Nephron (organoid): ENCODE results near the gene GRM7.

ENCODE experiments used
- H3K27ac Mint-ChIP-seq, 3 experiments: 2 replicates each; pipeline ENCODE4 v1.8.0; 2020; ENCODE audit warnings: mixed read lengths in 3 of 3, mild to moderate bottlenecking in 2 of 3, moderate library complexity in 1 of 3
- H3K27me3 Mint-ChIP-seq: 2 replicates; pipeline ENCODE4 v1.8.0; 2021; ENCODE audit warnings: low read depth, mild to moderate bottlenecking, moderate library complexity, mixed read lengths
- H3K36me3 Mint-ChIP-seq: 2 replicates; pipeline ENCODE4 v1.8.0; 2020; ENCODE audit warnings: low read depth, mixed read lengths
- H3K4me1 Mint-ChIP-seq: 2 replicates; pipeline ENCODE4 v1.8.0; 2020; ENCODE audit warnings: mixed read lengths
- H3K4me3 Mint-ChIP-seq, 3 experiments: 2 replicates each; pipeline ENCODE4 v1.8.0; 2020; ENCODE audit warnings: mild to moderate bottlenecking in 3 of 3, mixed read lengths in 3 of 3, moderate library complexity in 2 of 3
- H3K9me3 Mint-ChIP-seq: 2 replicates; pipeline ENCODE4 v1.8.0; 2020; ENCODE audit warnings: mixed read lengths
- CTCF ChIP-seq, 3 experiments: fragments of 200-600 bp; sonication (generic); IDR thresholded peaks; one replicate each; pipeline ENCODE4 v1.5.0; 2021; ENCODE audit warnings: antibody characterized with exemption in 3 of 3; ENCODE audit not compliant: unreplicated experiment in 3 of 3

Gene GRM7

GRCh38 chr3:7697548-7697947 lies 836.6 kb downstream of the GRM7 start:
- Mint-ChIP-seq H3K27ac (no peak overlapping the region), H3K36me3 (no peaks in the 10 kb centered on the region), H3K27me3 (no peaks in the 10 kb centered on the region), H3K4me1 (peaks cover 8% of the 10 kb centered on the region), H3K4me3 (no peak overlapping the region), H3K9me3 (no peaks in the 10 kb centered on the region)
- TF ChIP-seq CTCF (IDR thresholded peaks at IDR 0.05; ENCODE audit: unreplicated experiment in 3 of 3), result no peak

DNA sequence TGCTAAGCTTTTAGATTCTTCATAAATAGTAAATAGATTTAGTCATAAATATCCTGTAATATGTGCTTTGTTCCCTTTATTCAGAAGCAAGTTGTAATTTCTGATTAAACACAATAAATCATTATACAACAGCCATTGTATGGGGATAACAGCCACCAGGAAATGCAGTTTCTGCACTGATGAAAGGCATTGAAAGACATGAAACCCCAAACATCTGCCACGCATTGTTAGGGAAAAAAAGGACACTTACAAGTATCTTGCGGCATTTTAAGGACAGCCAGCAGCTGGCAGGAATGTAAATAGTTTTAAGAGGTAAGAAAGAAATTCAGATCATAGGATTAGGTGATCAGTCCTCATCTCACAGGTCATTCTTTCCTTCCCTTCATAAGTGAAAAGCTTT lies 839.6 kb downstream of the GRM7 start:
- TF ChIP-seq CTCF (IDR thresholded peaks at IDR 0.05; ENCODE audit: unreplicated experiment in 3 of 3), result no peak
- no peak overlapping the region for H3K4me3 Mint-ChIP-seq
- no peaks in the 10 kb centered on the region for H3K9me3 Mint-ChIP-seq
- peaks cover 8% of the 10 kb centered on the region for H3K4me1 Mint-ChIP-seq
- H3K27me3 Mint-ChIP-seq, result no peaks in the 10 kb centered on the region
- H3K36me3 Mint-ChIP-seq, result no peaks in the 10 kb centered on the region
- no peak overlapping the region for H3K27ac Mint-ChIP-seq

DNA sequence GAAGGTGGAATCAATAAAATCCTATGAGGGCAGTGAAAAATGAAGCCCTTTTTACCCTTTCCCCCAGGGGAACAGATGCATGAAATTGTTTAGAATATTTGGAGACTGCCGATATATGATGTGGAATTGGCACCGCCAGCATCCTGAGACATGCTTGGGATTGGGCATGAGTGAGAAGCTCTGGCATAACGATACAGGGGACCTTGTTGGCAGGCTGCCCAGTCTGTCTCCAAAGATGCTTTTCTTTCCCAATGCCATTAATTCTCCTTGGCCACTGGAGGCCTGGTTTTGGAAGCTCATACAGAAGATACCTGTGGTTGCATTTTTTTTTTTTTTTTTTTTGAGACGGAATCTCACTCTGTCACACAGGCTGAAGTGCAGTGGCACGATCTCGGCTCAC lies 840.1 kb downstream of the GRM7 start:
- Mint-ChIP-seq H3K27ac (no peak overlapping the region), H3K36me3 (no peaks in the 10 kb centered on the region), H3K4me3 (no peak overlapping the region), H3K27me3 (no peaks in the 10 kb centered on the region), H3K9me3 (no peaks in the 10 kb centered on the region), H3K4me1 (peaks cover 8% of the 10 kb centered on the region)
- no peak for TF ChIP-seq CTCF (IDR thresholded peaks at IDR 0.05; ENCODE audit: unreplicated experiment in 3 of 3)

DNA sequence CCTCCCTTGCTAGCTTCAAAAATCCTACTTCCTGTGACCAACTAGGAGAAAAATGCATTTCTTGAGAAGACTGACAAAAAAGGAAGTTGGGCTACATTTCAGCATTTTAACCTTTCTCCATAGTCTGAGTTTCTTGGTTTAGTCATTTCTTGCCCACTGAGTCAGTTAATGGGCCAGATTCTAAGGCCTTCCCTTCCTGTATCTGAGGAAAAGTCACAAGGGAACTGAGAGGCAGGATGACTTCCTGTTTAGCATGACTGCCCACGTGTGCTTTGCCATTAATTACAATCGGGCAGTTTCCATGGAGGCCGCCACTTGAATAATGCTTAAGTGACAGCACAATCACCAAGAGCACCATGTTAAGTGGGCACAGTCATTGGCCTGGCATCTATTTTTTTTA lies 846.3 kb downstream of the GRM7 start:
- Mint-ChIP-seq H3K4me1 (no peaks in the 10 kb centered on the region), H3K4me3 (no peak overlapping the region), H3K27me3 (peaks cover 3% of the 10 kb centered on the region), H3K9me3 (no peaks in the 10 kb centered on the region), H3K36me3 (no peaks in the 10 kb centered on the region), H3K27ac (no peak overlapping the region)
- TF ChIP-seq CTCF (IDR thresholded peaks at IDR 0.05; ENCODE audit: unreplicated experiment in 3 of 3), result no peak

DNA sequence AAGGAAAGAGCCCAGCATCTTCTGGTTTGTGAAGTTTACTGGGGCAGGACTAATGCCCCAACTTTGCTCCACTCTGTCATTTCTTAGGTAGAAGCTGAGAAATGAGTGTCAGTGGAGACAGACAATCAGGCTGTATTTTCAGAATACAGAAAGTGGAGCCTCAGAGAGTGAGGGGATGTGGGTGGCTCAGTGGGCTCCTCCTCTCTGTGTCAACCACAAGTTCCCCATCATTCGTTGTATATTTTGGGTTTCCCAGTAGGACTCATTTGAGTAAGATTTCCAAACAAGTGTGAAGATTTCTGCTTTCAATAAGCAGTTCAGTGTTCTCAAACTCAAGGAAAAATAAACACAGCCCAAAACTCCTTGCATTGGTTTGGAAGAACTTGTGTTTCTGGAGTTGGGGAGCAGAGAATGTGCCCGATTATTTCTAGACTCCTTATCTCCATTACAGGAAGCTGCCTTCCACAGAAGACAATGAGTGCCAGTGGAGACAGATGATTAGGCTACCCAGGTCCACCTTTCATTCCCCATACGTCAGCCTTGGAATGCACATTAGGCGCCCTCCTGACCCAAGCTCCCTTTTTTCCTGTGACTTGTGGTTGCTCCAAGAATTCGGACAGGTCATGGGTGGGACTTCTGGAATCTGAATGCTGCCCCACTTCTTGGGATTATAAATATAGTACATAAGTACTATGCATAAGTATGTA lies 848.6 kb downstream of the GRM7 start:
- Mint-ChIP-seq H3K27ac (no peak overlapping the region), H3K4me3 (no peak overlapping the region), H3K4me1 (no peaks in the 10 kb centered on the region), H3K36me3 (no peaks in the 10 kb centered on the region), H3K9me3 (no peaks in the 10 kb centered on the region), H3K27me3 (peaks cover 3% of the 10 kb centered on the region)
- no peak for TF ChIP-seq CTCF (IDR thresholded peaks at IDR 0.05; ENCODE audit: unreplicated experiment in 3 of 3)

- Mint-ChIP-seq H3K9me3 (no peaks in the 10 kb centered on the region), H3K4me3 (no peak overlapping the region), H3K27me3 (peaks cover 3% of the 10 kb centered on the region), H3K4me1 (no peaks in the 10 kb centered on the region), H3K36me3 (no peaks in the 10 kb centered on the region), H3K27ac (no peak overlapping the region)
- TF ChIP-seq CTCF (IDR thresholded peaks at IDR 0.05; ENCODE audit: unreplicated experiment in 3 of 3), result no peak
These were observed 849.4 kb downstream of the GRM7 start for GRCh38 chr3:7710284-7710683.
